Adrenal gland (tissue), 5 donors: Measurements from ENCODE around the gene CD248.

Source experiments
- CTCF ChIP-seq, 6 experiments: fragments of 450-650 bp in 4 of 6; fragments of 200-600 bp in 2 of 6; sonication (generic) in 1 of 6; IDR thresholded peaks; 1 replicate in 5 of 6; 2 replicates in 1 of 6; pipeline versions ENCODE4 v1.5.1 to v1.8.0; 2016 to 2021; ENCODE audit warnings: antibody characterized with exemption in 6 of 6, mild to moderate bottlenecking in 2 of 6, moderate library complexity in 1 of 6
- POLR2A ChIP-seq, 2 donors: fragments of 450-650 bp; IDR thresholded peaks; one replicate each; pipeline ENCODE4 v1.6.1; 2017; ENCODE audit warnings: antibody characterized with exemption in 2 of 2, mild to moderate bottlenecking in 2 of 2, moderate library complexity in 1 of 2
- donor health status: DM: no; HTN: no; CAD: no.

GRCh38 chr11:66318600-66318970, 1.7 kb upstream of the CD248 start:
- no peak for TF ChIP-seq POLR2A (IDR thresholded peaks at IDR 0.05)
- TF ChIP-seq CTCF (IDR thresholded peaks at IDR 0.05): no peak
